K562 (cell line): Measurements from ENCODE around the gene ZNF616. TPM values are rescaled to one million over a fixed set of nuclear protein-coding genes. Genes with fewer than 3 reads are reported as not detected.

Experiments used
- CREM ChIP-seq: IDR thresholded peaks from 2 replicates; pipeline ENCODE4 v1.6.1; 2014; ENCODE audit warnings: antibody characterized with exemption, low read depth
- E2F6 ChIP-seq, 2 experiments: IDR thresholded peaks; 2 replicates each; pipeline ENCODE4 v1.6.1; 2011; ENCODE audit warnings: borderline replicate concordance in 1 of 2, control low read depth in 1 of 2, low read depth in 1 of 2, low read length in 1 of 2, mild to moderate bottlenecking in 1 of 2, mixed read lengths in 1 of 2, moderate library complexity in 1 of 2; ENCODE audit not compliant: insufficient read depth in 1 of 2, insufficient read length in 1 of 2, poor library complexity in 1 of 2, severe bottlenecking in 1 of 2; ENCODE audit errors: extremely low read depth in 1 of 2
- EHMT2 ChIP-seq: fragments of 450-650 bp; IDR thresholded peaks from 2 replicates; pipeline ENCODE4 v1.6.1; 2018; ENCODE audit warnings: antibody characterized with exemption
- GATA2 ChIP-seq: sonication (generic); formaldehyde crosslinking; IDR thresholded peaks from 2 replicates; pipeline ENCODE4 v1.4.0; 2020; ENCODE audit warnings: mild to moderate bottlenecking, missing genetic modification reagents
- HCFC1 ChIP-seq: IDR thresholded peaks from 2 replicates; pipeline ENCODE4 v1.6.1; 2012; ENCODE audit warnings: low read depth, low read length, improper control_type of control experiment
- HNRNPLL ChIP-seq: fragments of 200-400 bp; formaldehyde crosslinking; IDR thresholded peaks from 2 replicates; pipeline ENCODE4 v1.6.1; 2017; ENCODE audit warnings: low read length, low read depth, mild to moderate bottlenecking; ENCODE audit not compliant: poor library complexity, severe bottlenecking
- MNT ChIP-seq, 2 experiments: fragments of 450-650 bp; conservative IDR thresholded peaks; 2 replicates each; pipeline ENCODE4 v1.6.1; 2017; ENCODE audit warnings: mild to moderate bottlenecking in 2 of 2, moderate library complexity in 2 of 2
- PPARD ChIP-seq: fragments of 250-450 bp; sonication (Bioruptor Pico); IDR thresholded peaks from 2 replicates; pipeline ENCODE4 v1.8.0; 2022; ENCODE audit warnings: inconsistent platforms, mild to moderate bottlenecking, moderate library complexity
- STAG1 ChIP-seq: sonication (generic); formaldehyde crosslinking; IDR thresholded peaks from 2 replicates; pipeline ENCODE4 v1.5.0; 2020; ENCODE audit warnings: missing genetic modification reagents, borderline replicate concordance
- TAF7 ChIP-seq: fragments of 450-650 bp; IDR thresholded peaks from 2 replicates; pipeline ENCODE4 v1.6.1; 2016; ENCODE audit warnings: missing genetic modification characterization, missing compliant biosample characterization
- TRIM24 ChIP-seq, 2 experiments: fragments of 450-650 bp; IDR thresholded peaks; 2 replicates each; pipeline ENCODE4 v1.6.1; 2016
- ZBTB34 ChIP-seq: fragments of 250-450 bp; sonication (Bioruptor Pico); IDR thresholded peaks from 2 replicates; pipeline ENCODE4 v1.8.0; 2021; ENCODE audit warnings: mild to moderate bottlenecking, moderate library complexity
- ZNF318 ChIP-seq, 2 experiments: fragments of 450-650 bp; IDR thresholded peaks; 2 replicates each; pipeline ENCODE4 v1.6.1; 2016; ENCODE audit warnings: mild to moderate bottlenecking in 2 of 2, borderline replicate concordance in 1 of 2, low read depth in 1 of 2, moderate library complexity in 1 of 2
- polyA plus RNA-seq, 8 experiments: library from polyadenylated mRNA; depleted of rRNA in 4 of 8; stranded (reverse) in 5 of 8; unstranded in 3 of 8; fragments of >200 nt; fragmentation: Nextera tagmentation in 2 of 8; fragmentation: Illumina TruSeq in 1 of 8; extraction: Ambion mirVana in 2 of 8; extraction: Trizol in 1 of 8; gene quantifications; 2 replicates each; pipeline versions ENCODE4 v1.2.1 to v1.2.3, GENCODE V29; 2011 to 2014; ENCODE audit warnings: inconsistent platforms in 1 of 8, missing spikeins in 1 of 8
- total RNA-seq, 7 experiments: library from RNA; depleted of rRNA in 6 of 7; stranded (reverse); fragments of >200 nt in 6 of 7; fragmentation: Illumina TruSeq in 2 of 7; extraction: Trizol in 2 of 7; gene quantifications; 2 replicates each; pipeline versions ENCODE4 v1.2.1 to v1.2.3, GENCODE V29; 2011 to 2021; ENCODE audit warnings: low replicate concordance in 1 of 7

The ZNF616 gene
- total and polyA plus RNA-seq, 9 of the 15 experiments (the other 6 are each of a cell fraction or from before 2014, with no cell fraction given), result 3.4 to 13.0 (median 6.7) TPM

- TF ChIP-seq ZNF318 (IDR thresholded peaks at IDR 0.05; ENCODE audit: borderline replicate concordance in 1 of 2, low read depth in 1 of 2) (0 out of 4 replicates have a peak, but pooled peaks of 1 of the 2 experiments have one; percentile 39), PPARD (no peak), EHMT2 (peak; percentile 30; the same call in 1 of the 2 replicates), STAG1 (no peak), E2F6 (IDR thresholded peaks at IDR 0.05; ENCODE audit: borderline replicate concordance in 1 of 2, extremely low read depth in 1 of 2, insufficient read depth in 1 of 2, insufficient read length in 1 of 2, low read depth in 1 of 2, low read length in 1 of 2, poor library complexity in 1 of 2, severe bottlenecking in 1 of 2) (peak in 1 of 2 experiments; percentile 71), GATA2 (CRISPR knock-in tag) (0 out of 2 replicates have a peak, but pooled peaks have one; percentile 13), HCFC1 (peak; percentile 59; the same call in 1 of the 2 replicates), TRIM24 (IDR thresholded peaks at IDR 0.05) (no peak), MNT (conservative IDR thresholded peaks at IDR 0.05) (peak; percentile 50 to 75; a peak in 2 of 4 replicates), CREM (peak; percentile 49; the same call in 1 of the 2 replicates), ZBTB34 (CRISPR knock-in tag) (no peak), TAF7 (peak; percentile 45; the same call in 1 of the 2 replicates), HNRNPLL (no peak)
These were observed 44.3 kb downstream of the ZNF616 start, which contains the start of gene ZNF841 (continued) for GRCh38 chr19:52095172-52096014.
